Endothelial cell of umbilical vein (primary cell): Measurements from ENCODE around the gene IL6R. TPM values are rescaled to one million over a fixed set of nuclear protein-coding genes. Genes with fewer than 3 reads are reported as not detected.

Experiments
- BruUV-seq: library from RNA; stranded (reverse); fragments of 400-500 nt; replicated peaks from 2 replicates; lab custom pipeline; 2021; lab: Mats Ljungman, UMichigan
- CTCF ChIA-PET: fragments of 300-600, 350-600 bp; sonication (Branson Sonifier 250); formaldehyde crosslinking; loops from one replicate; lab custom pipeline; 2021; ENCODE audit warnings: antibody characterized with exemption, inconsistent platforms; lab: Charles Lee
- POLR2A ChIA-PET: fragments of 300-600, 350-600 bp; sonication (Branson Sonifier 250); formaldehyde crosslinking; loops from one replicate; lab custom pipeline; 2021; ENCODE audit warnings: antibody characterized with exemption, inconsistent platforms; lab: Charles Lee
- DNase-seq: peaks from one replicate; pipeline ENCODE4 v3.0.0-alpha.2; 2011; ENCODE audit warnings: low read depth, low spot score
- FAIRE-seq: peaks from 2 replicates; lab custom pipeline; 2011; peaks lifted over from hg19 to GRCh38; lab: Jason Lieb, UNC
- H2AFZ ChIP-seq: 2 replicates; pipeline ENCODE4 v1.6.0; 2012; ENCODE audit warnings: low read depth, low read length, control low read depth, inconsistent platforms
- H3K27ac ChIP-seq: 2 replicates; pipeline ENCODE4 v1.5.1; 2011; ENCODE audit warnings: low read depth, mild to moderate bottlenecking, control low read depth, low read length, moderate library complexity; ENCODE audit not compliant: insufficient read depth
- H3K27me3 ChIP-seq, 2 experiments: 2 replicates each; pipeline versions ENCODE4 v1.6.0 to v1.6.1; 2011; ENCODE audit warnings: low read length in 2 of 2, mixed read lengths in 1 of 2; ENCODE audit not compliant: control insufficient read depth in 2 of 2, insufficient read depth in 2 of 2
- H3K36me3 ChIP-seq, 2 experiments: 2 replicates in 1 of 2; 3 replicates in 1 of 2; pipeline ENCODE4 v1.5.1; 2011; ENCODE audit warnings: low read length in 2 of 2, mild to moderate bottlenecking in 1 of 2, moderate library complexity in 1 of 2; ENCODE audit not compliant: control insufficient read depth in 2 of 2, insufficient read depth in 2 of 2; ENCODE audit errors: extremely low read depth in 1 of 2
- H3K4me1 ChIP-seq: 3 replicates; pipeline ENCODE4 v1.5.1; 2011; ENCODE audit warnings: mild to moderate bottlenecking, low read length; ENCODE audit not compliant: control insufficient read depth, insufficient read depth; ENCODE audit errors: extremely low read depth
- H3K4me2 ChIP-seq: 2 replicates; pipeline ENCODE4 v1.6.1; 2011; ENCODE audit warnings: low read length, control low read depth, mixed read lengths; ENCODE audit not compliant: insufficient read depth
- H3K4me3 ChIP-seq, 3 experiments: fragments of 200-600 bp in 1 of 3; sonication (generic), shearing (Covaris generic) in 1 of 3; replicated peaks in 1 of 3; 2 replicates each; pipeline ENCODE4 v1.5.1; 2011 to 2016; ENCODE audit warnings: control low read depth in 3 of 3, low read length in 3 of 3, mild to moderate bottlenecking in 2 of 3, inconsistent platforms in 1 of 3, low read depth in 1 of 3, moderate library complexity in 1 of 3; ENCODE audit not compliant: insufficient read depth in 1 of 3
- H3K79me2 ChIP-seq: 2 replicates; pipeline ENCODE4 v1.6.0; 2012; ENCODE audit warnings: low read length, inconsistent platforms; ENCODE audit not compliant: control insufficient read depth, insufficient read depth
- H3K9ac ChIP-seq: replicated peaks from 2 replicates; pipeline ENCODE3; 2011; ENCODE audit warnings: low read length, control low read depth; ENCODE audit not compliant: insufficient read depth; ENCODE audit errors: extremely low read depth
- H3K9me1 ChIP-seq: replicated peaks from 3 replicates; pipeline ENCODE4 v1.6.0; 2011; ENCODE audit warnings: mild to moderate bottlenecking, low read length; ENCODE audit not compliant: control insufficient read depth, insufficient read depth; ENCODE audit errors: extremely low read depth
- H3K9me3 ChIP-seq: replicated peaks from 2 replicates; pipeline ENCODE4 v1.5.1; 2012; ENCODE audit warnings: low read length, inconsistent platforms; ENCODE audit not compliant: control insufficient read depth, insufficient read depth
- H4K20me1 ChIP-seq: replicated peaks from 2 replicates; pipeline ENCODE3; 2011; ENCODE audit warnings: mild to moderate bottlenecking, low read length; ENCODE audit not compliant: control insufficient read depth, insufficient read depth; ENCODE audit errors: extremely low read depth
- EZH2 ChIP-seq: IDR thresholded peaks from 2 replicates; pipeline ENCODE4 v1.6.1; 2012; ENCODE audit warnings: borderline replicate concordance, low read depth, mild to moderate bottlenecking, moderate library complexity, low read length, inconsistent platforms; ENCODE audit not compliant: severe bottlenecking
- FOS ChIP-seq: IDR thresholded peaks from 2 replicates; pipeline ENCODE4 v1.6.1; 2011; ENCODE audit warnings: mild to moderate bottlenecking, low read length, moderate library complexity, borderline replicate concordance; ENCODE audit not compliant: insufficient read depth
- GATA2 ChIP-seq: IDR thresholded peaks from 2 replicates; pipeline ENCODE4 v1.7.0; 2011; ENCODE audit warnings: low read depth, mild to moderate bottlenecking, moderate library complexity, mixed read lengths, low read length; ENCODE audit not compliant: insufficient read length, insufficient read depth
- JUN ChIP-seq: IDR thresholded peaks from 2 replicates; pipeline ENCODE4 v1.6.1; 2011; ENCODE audit warnings: borderline replicate concordance, low read depth; ENCODE audit not compliant: insufficient read length, insufficient read depth
- MAX ChIP-seq: IDR thresholded peaks from 2 replicates; pipeline ENCODE4 v1.6.1; 2011; ENCODE audit not compliant: insufficient read depth, insufficient read length
- MYC ChIP-seq: IDR thresholded peaks from one replicate; pipeline ENCODE4 v1.6.1; 2011; ENCODE audit warnings: mild to moderate bottlenecking, low read depth, low read length
- POLR2A ChIP-seq: IDR thresholded peaks from 2 replicates; pipeline ENCODE4 v1.6.1; 2012; ENCODE audit warnings: low read depth, mild to moderate bottlenecking, control low read depth, low read length
- POLR2AphosphoS5 ChIP-seq: IDR thresholded peaks from 2 replicates; pipeline ENCODE4 v1.6.1; 2012; ENCODE audit warnings: low read depth, mild to moderate bottlenecking, control low read depth, low read length, moderate library complexity; ENCODE audit not compliant: insufficient read depth
- dilution Hi-C: fragments of 300-500 bp; cut with MboI; formaldehyde crosslinking; loops from one replicate; pipeline ENCODE4 v1.15.0; 2019; ENCODE audit warnings: low sequenced_read_pairs; ENCODE audit not compliant: extremely low pct_ligation_motif_present
- intact Hi-C: fragments of 100-400 bp; cut with micrococcal nuclease; formaldehyde crosslinking; loops from one replicate; pipeline ENCODE4 v1.10.0; 2022
- polyA plus RNA-seq, 4 experiments: library from polyadenylated mRNA; depleted of rRNA in 3 of 4; stranded (reverse) in 3 of 4; unstranded in 1 of 4; fragments of >200 nt; gene quantifications; 2 replicates each; pipeline versions ENCODE4 v1.2.1 to v1.2.3, GENCODE V29; 2011 to 2012; ENCODE audit warnings: missing spikeins in 1 of 4
- total RNA-seq: library from RNA; stranded (reverse); gene quantifications from 2 replicates; pipeline ENCODE4 v1.2.3, GENCODE V29; 2021
- TF ChIP-seq, protein P1 (sequence below), 2 donors: IDR thresholded peaks; 1 replicate in 1 of 2; 2 replicates in 1 of 2; pipeline ENCODE4 v1.5.1; 2011; ENCODE audit warnings: low read length in 2 of 2, mild to moderate bottlenecking in 2 of 2, moderate library complexity in 2 of 2, control low read depth in 1 of 2, inconsistent platforms in 1 of 2, low read depth in 1 of 2; ENCODE audit not compliant: insufficient read depth in 1 of 2; ENCODE audit errors: extremely low read depth in 1 of 2

Gene IL6R
- total and polyA plus RNA-seq, 2 donors (not counting 3 experiments of a cell fraction or from before 2014, with no cell fraction given), result 4.8 to 5.1 TPM

GRCh38 chr1:154403261-154403943 lies 1.7 kb upstream of the IL6R start:
- TF ChIP-seq FOS (no peak), GATA2 (no peak), MAX (no peak), EZH2 (no peak), JUN (no peak), POLR2AphosphoS5 (no peak), POLR2A (no peak), MYC (no peak)
- TF ChIP-seq, protein P1, sequence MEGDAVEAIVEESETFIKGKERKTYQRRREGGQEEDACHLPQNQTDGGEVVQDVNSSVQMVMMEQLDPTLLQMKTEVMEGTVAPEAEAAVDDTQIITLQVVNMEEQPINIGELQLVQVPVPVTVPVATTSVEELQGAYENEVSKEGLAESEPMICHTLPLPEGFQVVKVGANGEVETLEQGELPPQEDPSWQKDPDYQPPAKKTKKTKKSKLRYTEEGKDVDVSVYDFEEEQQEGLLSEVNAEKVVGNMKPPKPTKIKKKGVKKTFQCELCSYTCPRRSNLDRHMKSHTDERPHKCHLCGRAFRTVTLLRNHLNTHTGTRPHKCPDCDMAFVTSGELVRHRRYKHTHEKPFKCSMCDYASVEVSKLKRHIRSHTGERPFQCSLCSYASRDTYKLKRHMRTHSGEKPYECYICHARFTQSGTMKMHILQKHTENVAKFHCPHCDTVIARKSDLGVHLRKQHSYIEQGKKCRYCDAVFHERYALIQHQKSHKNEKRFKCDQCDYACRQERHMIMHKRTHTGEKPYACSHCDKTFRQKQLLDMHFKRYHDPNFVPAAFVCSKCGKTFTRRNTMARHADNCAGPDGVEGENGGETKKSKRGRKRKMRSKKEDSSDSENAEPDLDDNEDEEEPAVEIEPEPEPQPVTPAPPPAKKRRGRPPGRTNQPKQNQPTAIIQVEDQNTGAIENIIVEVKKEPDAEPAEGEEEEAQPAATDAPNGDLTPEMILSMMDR (IDR thresholded peaks at IDR 0.05; ENCODE audit: extremely low read depth in 1 of 2, insufficient read depth in 1 of 2, low read depth in 1 of 2, low read length in 2 of 2), result no peak
- Histone ChIP-seq H2AFZ (no peak overlapping the region), H3K27ac (no peak overlapping the region), H3K4me1 (peaks cover 14% of the 10 kb centered on the region), H3K27me3 (no peaks in the 10 kb centered on the region), H3K4me2 (no peak overlapping the region), H3K9me1 (no peaks in the 10 kb centered on the region), H3K36me3 (no peaks in the 10 kb centered on the region), H3K79me2 (no peaks in the 10 kb centered on the region), H3K9me3 (no peaks in the 10 kb centered on the region), H3K4me3 (no peak overlapping the region), H3K9ac (no peak overlapping the region), H4K20me1 (no peaks in the 10 kb centered on the region)
- POLR2A ChIA-PET, result no interaction called here
- intact Hi-C loops (no loop called here), dilution Hi-C loops (no loop called here)
- BruUV-seq, result no TSS peak
- CTCF ChIA-PET, result interaction anchor here (0.9 to 2.0 kb wide), 6 partner anchors 12 to 143 kb away, joined by 3 to 13 read pairs (median 4); no protein-coding TSS in a partner anchor
- no peak for DNase-seq
- no peak for FAIRE-seq
